Activated CD8-positive, alpha-beta memory T cell treated with anti-CD3 and anti-CD28 coated beads, Interleukin-2, amount 50 U/mL, for 1 hour (primary cell): ENCODE results near the gene CDH8.

Source experiments
- DNase-seq: peaks from one replicate; pipeline ENCODE4 v3.0.0-alpha.2; 2020; ENCODE audit errors: extremely low read depth

The CDH8 gene

GRCh38 chr16:62036101-62036801, at the start of gene CDH8:
Gene CDH8, minus strand, starts transcription at chr16:62036438. Its CDS starts 15,035 bp downstream, at chr16:62021403.
- DNase-seq = no peak

- DNase-seq = no peak
Measured at GRCh38 chr16:62079236-62079635, 43.0 kb upstream of the CDH8 start.

- DNase-seq = no peak
Measured at GRCh38 chr16:62077998-62078397, 41.8 kb upstream of the CDH8 start.

- DNase-seq = no peak
Measured at GRCh38 chr16:62076886-62077285, 40.6 kb upstream of the CDH8 start.

- no peak for DNase-seq
Measured at GRCh38 chr16:62068747-62069146, 32.5 kb upstream of the CDH8 start.

- no peak for DNase-seq
Measured at GRCh38 chr16:62067981-62068380, 31.7 kb upstream of the CDH8 start.

- no peak for DNase-seq
Measured at GRCh38 chr16:62067182-62067581, 30.9 kb upstream of the CDH8 start.

GRCh38 chr16:62066747-62067146, 30.5 kb upstream of the CDH8 start:
- no peak for DNase-seq

- DNase-seq = no peak
Measured at GRCh38 chr16:62064173-62064572, 27.9 kb upstream of the CDH8 start.

GRCh38 chr16:62060089-62060488, 23.9 kb upstream of the CDH8 start:
- no peak for DNase-seq

GRCh38 chr16:62059527-62059926, 23.3 kb upstream of the CDH8 start:
- no peak for DNase-seq

GRCh38 chr16:62058412-62058811, 22.2 kb upstream of the CDH8 start:
- DNase-seq = no peak

- DNase-seq = no peak
Measured at GRCh38 chr16:62051942-62052341, 15.7 kb upstream of the CDH8 start.

- DNase-seq = no peak
Measured at GRCh38 chr16:62050793-62051192, 14.6 kb upstream of the CDH8 start.

- no peak for DNase-seq
Measured at GRCh38 chr16:62046801-62047200, 10.6 kb upstream of the CDH8 start.

GRCh38 chr16:62041401-62041800, 5.2 kb upstream of the CDH8 start:
- DNase-seq = no peak

- no peak for DNase-seq
Measured at GRCh38 chr16:62038646-62039045, 2.4 kb upstream of the CDH8 start.

- no peak for DNase-seq
Measured at GRCh38 chr16:62038225-62038624, 2.0 kb upstream of the CDH8 start.

GRCh38 chr16:62036802-62037135, 531 bp upstream of the CDH8 start:
- DNase-seq = no peak

GRCh38 chr16:62035115-62036092, 834 bp downstream of the CDH8 start:
- no peak for DNase-seq

GRCh38 chr16:62034231-62035114, 1.8 kb downstream of the CDH8 start:
- DNase-seq = no peak

GRCh38 chr16:62033065-62033464, 3.2 kb downstream of the CDH8 start:
- DNase-seq = no peak
